ENCODE results near the gene GJC3. TPM values are rescaled to one million over a fixed set of nuclear protein-coding genes. Genes with fewer than 3 reads are reported as not detected.

Gene GJC3
- total and polyA plus RNA-seq, 9 of the 15 experiments (the other 6 are each of a cell fraction or from before 2014, with no cell fraction given), result 0.10 to 0.45 (median 0.28) TPM; not detected in 1

GRCh38 chr7:99958564-99959227 lies 29.3 kb upstream of the GJC3 start:
- no TSS peak for BruUV-seq (replicated peaks)
- H3K27ac ChIP-seq (ENCODE audit: extremely low read depth, low read depth, low read length), result no peak overlapping the region
- H3K36me3 ChIP-seq (ENCODE audit: control insufficient read depth, insufficient read depth, low read length), result no peaks in the 10 kb centered on the region
- intact Hi-C loops (cut with micrococcal nuclease), result no loop called here
- H3K9ac ChIP-seq (ENCODE audit: insufficient read depth in 1 of 2, low read depth in 2 of 2, low read length in 2 of 2), result no peak overlapping the region
- no peaks in the 10 kb centered on the region for H3K9me3 ChIP-seq (replicated peaks; ENCODE audit: control insufficient read depth, insufficient read depth, low read depth, low read length)
- FAIRE-seq, result no peak
- H3K79me2 ChIP-seq (ENCODE audit: control insufficient read depth, insufficient read depth, low read length), result no peaks in the 10 kb centered on the region
- 8% methylated on average over 9 of the region's 9 CpGs for WGBS (ENCODE audit: insufficient coverage, low coverage, missing lambda C conversion rate)
- H3K4me1 ChIP-seq (replicated peaks in 1 of 2; ENCODE audit: control insufficient read depth in 2 of 2, insufficient read depth in 2 of 2, low read length in 2 of 2), result 0 out of 5 replicates have a peak, but pooled peaks cover 0 to 3% of the 10 kb centered on the region in 2 experiments
- peak; percentile 79 for ATAC-seq
- peak overlapping the region; percentile 59 for H3K4me2 ChIP-seq (ENCODE audit: insufficient read depth, low read length)
- ChIA-PET CTCF (ENCODE audit: low intra/inter-chr PET ratio) (no interaction called here), POLR2A (no interaction called here)
- H3K4me3 ChIP-seq, result no peak overlapping the region; the same call in 1 of the 2 replicates
- no peak for DNase-seq (ENCODE audit: extremely low read depth in 1 of 4, low spot score in 3 of 4)
- H2AFZ ChIP-seq (ENCODE audit: low read depth, low read length), result peak overlapping the region; percentile 0; the same call in 1 of the 2 replicates
- peaks cover 55 to 69% of the 10 kb centered on the region in 2 experiments for H3K27me3 ChIP-seq (ENCODE audit: control insufficient read depth in 2 of 2, insufficient read depth in 2 of 2, low read length in 2 of 2)
- no peaks in the 10 kb centered on the region for H3K9me1 ChIP-seq (ENCODE audit: control insufficient read depth, insufficient read depth, low read length)
- no peaks in the 10 kb centered on the region for H4K20me1 ChIP-seq (replicated peaks; ENCODE audit: control insufficient read depth, insufficient read depth, low read length)
- in situ Hi-C loops (cut with MboI), result no loop called here
- peak; percentile 52; the same call in 1 of the 2 replicates for TF ChIP-seq JUND (IDR thresholded peaks at IDR 0.05; ENCODE audit: borderline replicate concordance, low read depth, low read length)
- no peak for TF ChIP-seq JUND (tag; IDR thresholded peaks at IDR 0.05; ENCODE audit: borderline replicate concordance, low read depth, low read length)
- no peak for TF ChIP-seq CEBPG (CRISPR knock-in tag; IDR thresholded peaks at IDR 0.05)
- TF ChIP-seq CEBPG (tag; conservative IDR thresholded peaks at IDR 0.05 in 1 of 2, IDR thresholded peaks at IDR 0.05 in 1 of 2), result peak; percentile 53 to 80
- no peak for TF ChIP-seq JUN (IDR thresholded peaks at IDR 0.05; ENCODE audit: borderline replicate concordance, low read depth, low read length)
- no peak for TF ChIP-seq JUN (CRISPR knock-in tag; IDR thresholded peaks at IDR 0.05; ENCODE audit: borderline replicate concordance)
- peak; percentile 38 for TF ChIP-seq PRDM10 (IDR thresholded peaks at IDR 0.05; ENCODE audit: partially characterized antibody)
- TF ChIP-seq TAF9B (IDR thresholded peaks at IDR 0.05; ENCODE audit: partially characterized antibody), result no peak
- no peak for TF ChIP-seq CBX5 (IDR thresholded peaks at IDR 0.05; ENCODE audit: borderline replicate concordance, low read depth)
- TF ChIP-seq ZNF699 (CRISPR knock-in tag; IDR thresholded peaks at IDR 0.05; ENCODE audit: insufficient replicate concordance), result no peak
- no peak for TF ChIP-seq COPS2 (conservative IDR thresholded peaks at IDR 0.05)
- TF ChIP-seq CEBPB (tag; IDR thresholded peaks at IDR 0.05), result peak; percentile 27; the same call in 1 of the 2 replicates
- TF ChIP-seq ZNF764 (CRISPR knock-in tag; IDR thresholded peaks at IDR 0.05; ENCODE audit: low read depth), result no peak
- TF ChIP-seq NCOA2 (IDR thresholded peaks at IDR 0.05; ENCODE audit: partially characterized antibody in 2 of 2), result peak in 1 of 2 experiments; percentile 13
- TF ChIP-seq ZNF263 (CRISPR knock-in tag; IDR thresholded peaks at IDR 0.05; ENCODE audit: borderline replicate concordance), result no peak
- TF ChIP-seq DACH1 (IDR thresholded peaks at IDR 0.05; ENCODE audit: partially characterized antibody), result no peak
- TF ChIP-seq CTBP1 (IDR thresholded peaks at IDR 0.05; ENCODE audit: borderline replicate concordance), result peak; percentile 33; the same call in 1 of the 2 replicates

All from K562 (cell line).